HuH-7.5 (cell line): Measurements from ENCODE around the gene UBE2N.

Source experiments
- DNase-seq: peaks from one replicate; pipeline ENCODE4 v3.0.0; 2011; ENCODE audit warnings: low spot score

UBE2N gene

GRCh38 chr12:93441617-93442410, at the start of gene UBE2N:
Gene UBE2N (minus strand): TSS chr12:93441947. CDS start chr12:93441884, 63 bp downstream.
- peak; percentile 85 for DNase-seq

- no peak for DNase-seq
Measured at GRCh38 chr12:93484315-93484981, 42.7 kb upstream of the UBE2N start.

- DNase-seq: no peak
Measured at GRCh38 chr12:93483151-93483807, 41.5 kb upstream of the UBE2N start.

- DNase-seq: no peak
Measured at GRCh38 chr12:93482721-93483120, 41.0 kb upstream of the UBE2N start.

GRCh38 chr12:93476555-93476954, 34.8 kb upstream of the UBE2N start:
- no peak for DNase-seq

- DNase-seq: no peak
Measured at GRCh38 chr12:93469386-93469785, 27.6 kb upstream of the UBE2N start.

GRCh38 chr12:93468008-93468371, 26.2 kb upstream of the UBE2N start:
- no peak for DNase-seq

- peak; percentile 60 for DNase-seq
Measured at GRCh38 chr12:93467351-93468007, 25.7 kb upstream of the UBE2N start, which contains the start of gene MRPL42. Gene MRPL42 (plus strand): TSS chr12:93467514. CDS start chr12:93469286, 1,772 bp downstream.

- DNase-seq: no peak
Measured at GRCh38 chr12:93466625-93467350, 25.0 kb upstream of the UBE2N start.

- no peak for DNase-seq
Measured at GRCh38 chr12:93465841-93466240, 24.1 kb upstream of the UBE2N start.

GRCh38 chr12:93461503-93461902, 19.8 kb upstream of the UBE2N start:
- no peak for DNase-seq

GRCh38 chr12:93460902-93461301, 19.2 kb upstream of the UBE2N start:
- DNase-seq: no peak

- no peak for DNase-seq
Measured at GRCh38 chr12:93460003-93460402, 18.3 kb upstream of the UBE2N start.

- no peak for DNase-seq
Measured at GRCh38 chr12:93459097-93459496, 17.4 kb upstream of the UBE2N start.

GRCh38 chr12:93456077-93456476, 14.3 kb upstream of the UBE2N start:
- DNase-seq: no peak

- DNase-seq: no peak
Measured at GRCh38 chr12:93453633-93454032, 11.9 kb upstream of the UBE2N start.

- no peak for DNase-seq
Measured at GRCh38 chr12:93451423-93452158, 9.8 kb upstream of the UBE2N start.

- DNase-seq: no peak
Measured at GRCh38 chr12:93449277-93449676, 7.5 kb upstream of the UBE2N start.

GRCh38 chr12:93448796-93449195, 7.0 kb upstream of the UBE2N start:
- DNase-seq: no peak

- DNase-seq: no peak
Measured at GRCh38 chr12:93447555-93448290, 6.0 kb upstream of the UBE2N start.
